Psoas muscle (tissue), 8 donors: ENCODE data around the gene DHCR24. TPM values are rescaled to one million over a fixed set of nuclear protein-coding genes. Genes with fewer than 3 reads are reported as not detected.

Source experiments
- ATAC-seq, 4 donors: fragments of 200-7000 bp; cut with Tn5 transposase; one replicate each; pipeline ENCODE4 v1.9.1; 2020; ENCODE audit warnings: moderate library complexity in 3 of 4, mild to moderate bottlenecking in 2 of 4
- DNase-seq, 2 donors: peaks; one replicate each; pipeline ENCODE4 v3.0.0-alpha.2; 2020
- H3K27ac ChIP-seq: fragments of 200-600 bp; one replicate; pipeline ENCODE4 v1.8.0; 2022
- H3K27me3 ChIP-seq, 3 donors: fragments of 200-600 bp in 1 of 3; one replicate each; pipeline versions ENCODE4 v1.6.1 to v1.8.0; 2013 to 2022; ENCODE audit warnings: low read length in 2 of 3, mild to moderate bottlenecking in 2 of 3, moderate library complexity in 1 of 3; ENCODE audit not compliant: insufficient read depth in 3 of 3
- H3K36me3 ChIP-seq, 2 donors: fragments of 200-600 bp in 1 of 2; one replicate each; pipeline versions ENCODE4 v1.6.1 to v1.8.0; 2013 to 2022; ENCODE audit warnings: low read depth in 1 of 2, mild to moderate bottlenecking in 1 of 2, moderate library complexity in 1 of 2; ENCODE audit not compliant: insufficient read depth in 1 of 2
- H3K4me1 ChIP-seq: fragments of 200-600 bp; one replicate; pipeline ENCODE4 v1.8.0; 2022
- H3K4me3 ChIP-seq: fragments of 200-600 bp; one replicate; pipeline ENCODE4 v1.8.0; 2022; ENCODE audit warnings: mild to moderate bottlenecking
- H3K9me3 ChIP-seq: fragments of 200-600 bp; one replicate; pipeline ENCODE4 v1.8.0; 2022
- WGBS, 3 donors: extraction: QIAGEN DNeasy Blood & Tissue Kit; methylation state at CpG; one replicate each; pipeline versions ENCODE4 v1.1.6 to v1.1.7; 2013; 5-methylcytosine and 5-hydroxymethylcytosine counted together
- intact Hi-C, 2 donors: fragments of 100-400 bp; cut with DNase I; formaldehyde crosslinking; loops; one replicate each; pipeline versions ENCODE4 v1.11.0 to v1.14.2; 2022
- polyA plus RNA-seq, 3 donors: library from polyadenylated mRNA; stranded (reverse); fragments of 200-250 nt; gene quantifications; one replicate each; pipeline ENCODE4 v1.2.3, GENCODE V29; 2013
- total RNA-seq, 4 donors: library from RNA; stranded (reverse); fragmentation: NEBNext Ultra II Directional in 2 of 4; extraction: Animal tissue kit (Norgen Biotek cat#: 25700) in 2 of 4; gene quantifications; one replicate each; pipeline versions ENCODE4 v1.2.1 to v1.2.4, GENCODE V29; 2021 to 2023
- TF ChIP-seq, protein P1 (sequence below): fragments of 200-600 bp; IDR thresholded peaks from one replicate; pipeline ENCODE4 v1.8.0; 2022; ENCODE audit warnings: antibody characterized with exemption
- donor health status: healthy with polysubstance abuse.
- donor health status: DM: no; HTN: no; CAD: no; lungs with moderate emphysema.
- donor health status: Bipolar disorder and iron deficiency.
- donor health status: healthy.
- donor health status: DM: yes; HTN: yes; CAD: no.
- donor health status: DM: no; HTN: no; CAD: no.
- donor health status: DM: no; HTN: no; CAD: no.
- donor health status: DM: yes; HTN: yes; CAD: no.

The DHCR24 gene
- total and polyA plus RNA-seq, 7 donors, result 8.8 to 215 (median 117) TPM

DNA sequence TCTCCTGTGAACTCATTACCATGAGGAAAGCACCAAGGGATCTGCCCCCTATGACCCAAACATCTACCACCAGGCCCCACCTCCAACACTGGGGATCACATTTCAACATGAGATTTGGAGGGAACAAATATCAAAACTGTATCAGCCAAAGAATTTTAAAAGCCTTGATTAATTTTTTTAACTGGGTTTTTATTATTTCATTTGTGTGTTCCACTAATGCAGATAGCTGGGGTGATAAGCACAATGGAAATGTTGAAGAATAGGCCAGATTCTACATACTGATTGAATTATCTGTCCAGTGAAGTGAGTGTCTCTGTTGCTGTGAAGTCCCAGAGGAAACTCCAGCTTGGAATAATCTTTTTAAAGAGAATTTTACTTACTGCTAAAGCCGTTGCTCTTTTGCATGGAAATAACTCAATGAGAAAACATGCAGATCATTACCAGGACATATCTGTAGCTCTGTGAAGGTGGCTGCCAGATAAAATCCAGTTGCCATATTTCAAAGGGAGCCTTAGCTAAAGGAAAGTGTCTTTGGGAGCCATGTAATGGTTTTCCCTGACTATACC is 44.4 kb upstream of the DHCR24 start:
- H3K27ac ChIP-seq, result peak overlapping the region; percentile 88
- DNase-seq (no peak), ATAC-seq (no peak)
- H3K4me3 ChIP-seq, result no peak overlapping the region
- H3K9me3 ChIP-seq, result no peaks in the 10 kb centered on the region
- WGBS, 3 donors, result 24 to 30% (median 30%) methylated on average over 1 of the region's 1 CpG
- intact Hi-C loops, result no loop called here
- no peaks in the 10 kb centered on the region for H3K27me3 ChIP-seq
- TF ChIP-seq, protein P1, sequence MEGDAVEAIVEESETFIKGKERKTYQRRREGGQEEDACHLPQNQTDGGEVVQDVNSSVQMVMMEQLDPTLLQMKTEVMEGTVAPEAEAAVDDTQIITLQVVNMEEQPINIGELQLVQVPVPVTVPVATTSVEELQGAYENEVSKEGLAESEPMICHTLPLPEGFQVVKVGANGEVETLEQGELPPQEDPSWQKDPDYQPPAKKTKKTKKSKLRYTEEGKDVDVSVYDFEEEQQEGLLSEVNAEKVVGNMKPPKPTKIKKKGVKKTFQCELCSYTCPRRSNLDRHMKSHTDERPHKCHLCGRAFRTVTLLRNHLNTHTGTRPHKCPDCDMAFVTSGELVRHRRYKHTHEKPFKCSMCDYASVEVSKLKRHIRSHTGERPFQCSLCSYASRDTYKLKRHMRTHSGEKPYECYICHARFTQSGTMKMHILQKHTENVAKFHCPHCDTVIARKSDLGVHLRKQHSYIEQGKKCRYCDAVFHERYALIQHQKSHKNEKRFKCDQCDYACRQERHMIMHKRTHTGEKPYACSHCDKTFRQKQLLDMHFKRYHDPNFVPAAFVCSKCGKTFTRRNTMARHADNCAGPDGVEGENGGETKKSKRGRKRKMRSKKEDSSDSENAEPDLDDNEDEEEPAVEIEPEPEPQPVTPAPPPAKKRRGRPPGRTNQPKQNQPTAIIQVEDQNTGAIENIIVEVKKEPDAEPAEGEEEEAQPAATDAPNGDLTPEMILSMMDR, result no peak
- H3K4me1 ChIP-seq, result peaks cover 47% of the 10 kb centered on the region
- H3K36me3 ChIP-seq, result no peaks in the 10 kb centered on the region

DNA sequence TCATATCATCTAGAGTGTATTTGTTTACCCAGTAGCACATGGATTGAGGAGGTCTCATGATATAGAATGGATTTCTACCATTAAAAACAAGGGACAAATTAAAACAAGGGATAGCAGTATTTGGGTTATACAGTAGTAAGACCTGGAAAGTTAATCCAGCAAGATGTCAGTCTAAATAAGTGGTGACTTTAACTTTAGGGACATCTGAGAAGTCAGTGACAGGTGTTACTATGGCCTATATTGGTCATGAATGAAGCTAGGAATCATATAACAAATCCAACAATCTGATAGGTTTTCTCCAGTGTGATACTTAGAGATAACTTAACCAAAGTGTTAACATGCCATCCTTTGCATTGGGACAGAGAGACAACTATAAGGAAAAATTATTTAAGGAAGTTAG is 42.7 kb upstream of the DHCR24 start:
- TF ChIP-seq, protein P1, result no peak
- Histone ChIP-seq H3K36me3 (no peaks in the 10 kb centered on the region), H3K4me3 (no peak overlapping the region), H3K27me3 (no peaks in the 10 kb centered on the region), H3K9me3 (no peaks in the 10 kb centered on the region), H3K4me1 (peaks cover 47% of the 10 kb centered on the region), H3K27ac (peak overlapping the region; percentile 88)
- DNase-seq (no peak), ATAC-seq (peak in 3 of 4 donors; percentile 28 to 60 (median 48))
- intact Hi-C loops, result loop anchor here (5.0 kb wide), 1 partner anchor 42 kb away; the partner anchor contains the start of gene DHCR24 (in 2 of the 2)

DNA sequence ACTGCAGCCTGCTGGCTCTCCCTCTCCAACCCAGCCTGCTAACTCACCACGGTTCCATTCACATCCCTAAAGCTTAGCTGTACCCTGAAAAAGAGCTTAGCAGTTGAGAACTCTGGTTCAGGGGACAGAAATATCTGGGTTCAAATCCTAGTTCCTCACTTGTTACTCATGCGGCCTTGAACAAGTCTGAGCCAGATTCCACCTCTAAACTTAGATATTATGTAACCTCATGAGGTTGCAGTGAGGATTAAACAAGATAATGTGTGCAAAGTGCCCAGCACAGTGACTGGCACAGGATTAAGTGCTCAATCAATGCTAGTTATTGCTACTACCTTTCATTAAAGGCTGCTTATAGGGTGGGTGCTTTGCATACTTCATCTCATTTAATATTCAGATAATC is 41.3 kb upstream of the DHCR24 start:
- Histone ChIP-seq H3K27ac (peak overlapping the region; percentile 88), H3K4me1 (peaks cover 52% of the 10 kb centered on the region), H3K27me3 (no peaks in the 10 kb centered on the region), H3K9me3 (no peaks in the 10 kb centered on the region), H3K4me3 (no peak overlapping the region), H3K36me3 (no peaks in the 10 kb centered on the region)
- TF ChIP-seq, protein P1, result no peak
- ATAC-seq (peak; percentile 71 to 85 (median 78)), DNase-seq (no peak)
- intact Hi-C loops, result loop anchor here (5.0 kb wide), 1 partner anchor 41 kb away; the partner anchor contains the start of gene DHCR24 (in 2 of the 2)
- WGBS, 3 donors, result 35 to 51% (median 36%) methylated on average over 2 of the region's 2 CpGs

DNA sequence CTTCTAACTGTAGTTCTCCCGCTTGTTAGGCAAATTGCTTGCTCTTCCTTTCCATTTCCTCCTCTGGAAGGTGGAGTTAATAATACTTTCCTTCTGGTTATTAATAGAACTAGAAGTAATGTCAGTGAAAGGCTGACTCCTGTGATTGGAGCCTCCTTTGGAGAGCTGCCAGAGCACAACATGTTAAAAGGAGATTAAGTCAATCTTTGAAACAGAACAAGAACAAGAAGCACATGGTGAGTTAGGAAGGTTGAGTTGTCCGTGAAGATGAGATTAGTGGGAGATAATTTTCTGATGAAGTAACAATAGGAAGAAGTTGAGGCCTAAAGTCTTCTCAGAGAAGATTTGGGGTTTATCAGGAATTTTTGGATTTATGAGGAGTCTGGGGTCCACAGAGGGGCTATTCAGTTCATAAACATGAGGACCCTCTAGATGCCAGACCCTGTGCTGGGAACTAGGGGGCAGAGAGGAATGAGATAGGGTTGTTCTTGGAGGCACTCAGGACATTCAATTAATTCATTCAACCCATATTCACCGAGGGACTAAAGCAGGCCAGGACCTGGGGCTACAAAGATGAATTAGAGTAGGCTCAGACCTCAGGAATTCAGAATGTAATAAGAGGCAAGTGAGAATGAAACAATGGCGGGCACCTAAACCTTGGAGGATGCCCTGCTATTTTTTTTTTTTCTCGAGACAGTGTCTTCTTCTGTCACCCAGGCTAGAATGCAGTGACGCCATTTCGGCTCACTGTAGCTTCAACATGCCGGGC is 40.7 kb upstream of the DHCR24 start:
- H3K4me3 ChIP-seq, result no peak overlapping the region
- no peaks in the 10 kb centered on the region for H3K9me3 ChIP-seq
- H3K4me1 ChIP-seq, result peaks cover 59% of the 10 kb centered on the region
- H3K27me3 ChIP-seq, result no peaks in the 10 kb centered on the region
- intact Hi-C loops, result loop anchor here (5.0 kb wide), 1 partner anchor 40 kb away; the partner anchor contains the start of gene DHCR24 (in 2 of the 2)
- DNase-seq, result peak; percentile 17 to 63
- peak overlapping the region; percentile 88 for H3K27ac ChIP-seq
- TF ChIP-seq, protein P1, result no peak
- WGBS, 3 donors, result 25 to 60% (median 33%) methylated on average over 8 of the region's 8 CpGs
- ATAC-seq, result peak; percentile 65 to 80 (median 68)
- H3K36me3 ChIP-seq, result no peaks in the 10 kb centered on the region
